ENCODE data around the gene SCARF1. TPM values are rescaled to one million over a fixed set of nuclear protein-coding genes. Genes with fewer than 3 reads are reported as not detected.
A peak's percentile ranks its signal among the peaks of the same experiment; 100 is the strongest.

Gene SCARF1
- total RNA-seq, 1 experiment from 2014 or later, result 2.2 TPM

DNA sequence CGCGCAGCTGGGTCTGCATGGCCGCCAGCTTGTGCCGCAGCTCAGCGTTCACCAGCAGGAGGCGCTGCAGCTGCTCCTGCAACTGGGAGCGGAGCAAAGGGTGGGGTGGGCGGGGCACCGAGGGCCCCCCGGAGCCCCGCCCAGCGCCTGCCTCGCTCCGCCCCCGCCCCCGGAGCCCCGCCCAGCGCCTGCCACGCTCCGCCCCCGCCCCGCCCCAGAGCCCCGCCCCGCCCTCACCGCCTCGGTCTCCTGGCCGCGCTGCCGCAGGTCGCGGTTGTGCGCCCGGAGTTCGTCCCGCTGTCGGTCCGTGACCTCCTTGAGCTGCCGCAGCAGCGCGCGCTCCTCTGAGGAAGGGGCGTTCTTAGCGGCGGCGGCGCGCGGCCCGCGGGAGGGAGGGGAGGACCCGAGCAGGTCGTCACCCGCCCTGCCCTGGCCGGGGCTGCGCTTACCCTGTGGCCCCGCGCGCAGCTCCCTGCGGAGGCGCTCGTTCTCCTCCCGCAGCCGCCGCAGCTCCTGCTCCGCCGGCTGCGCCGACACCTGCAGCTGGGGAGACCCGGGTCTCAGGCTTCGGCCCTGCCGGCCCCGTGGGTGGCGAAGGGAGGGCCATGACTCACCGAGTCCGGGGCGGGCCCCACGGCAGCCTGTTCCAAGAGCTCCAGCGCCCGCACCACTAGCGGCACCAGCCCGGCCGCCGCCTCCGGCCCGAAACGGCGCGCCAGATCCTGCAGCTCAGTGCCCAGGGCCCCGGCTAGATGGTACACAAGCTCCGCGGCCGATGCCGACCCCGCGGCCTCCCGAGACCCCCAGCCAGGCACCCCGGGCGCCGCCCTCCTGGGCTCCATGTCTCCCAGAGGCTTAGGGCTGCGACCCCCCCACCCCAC, 3.7 kb upstream of the SCARF1 start:
- Histone ChIP-seq H4K20me1 (ENCODE audit: insufficient read depth) (peaks cover 23% of the 10 kb centered on the region; the same call in 1 of the 2 replicates), H3K4me1 (replicated peaks; ENCODE audit: insufficient read depth) (peaks cover 31% of the 10 kb centered on the region), H3K36me3 (ENCODE audit: low read depth) (peaks cover 34% of the 10 kb centered on the region), H3K4me3 (peak overlapping the region; percentile 79), H3K27ac (peak overlapping the region; percentile 75), H3K4me2 (peak overlapping the region; percentile 84), H3K9me2 (ENCODE audit: insufficient read depth) (no peaks in the 10 kb centered on the region), H3F3A (ENCODE audit: insufficient read depth, low read depth) (peaks cover 49% of the 10 kb centered on the region), H3K79me2 (ENCODE audit: low read depth) (no peaks in the 10 kb centered on the region), H3K9me3 (ENCODE audit: insufficient read depth, low read depth) (no peaks in the 10 kb centered on the region), H2AFZ (peak overlapping the region; percentile 93), H3K27me3 (ENCODE audit: insufficient read depth, low read depth) (no peaks in the 10 kb centered on the region)
- ChIA-PET POLR2A (ENCODE audit: unreplicated experiment) (interaction anchor here (0.5 to 2.2 kb wide), 16 partner anchors 17 to 474 kb away, joined by 3 to 18 read pairs (median 4); partner anchors contain the start of genes INPP5K and TLCD2), CTCF (interaction anchor here (0.5 to 3.1 kb wide), 9 partner anchors 17 to 591 kb away, joined by 3 to 28 read pairs (median 4); no protein-coding TSS in a partner anchor)
- BruUV-seq (replicated peaks), result no TSS peak
- TF ChIP-seq EZH2 (IDR thresholded peaks at IDR 0.05; ENCODE audit: low read depth), result no peak
- intact Hi-C loops (cut with micrococcal nuclease; ENCODE audit: unreplicated experiment), result loop anchor here (1.0 to 10.0 kb wide), 6 partner anchors 75 to 756 kb away; partner anchors contain the start of genes MNT and OVCA2
- peak; percentile 79 to 98 for DNase-seq

DNA sequence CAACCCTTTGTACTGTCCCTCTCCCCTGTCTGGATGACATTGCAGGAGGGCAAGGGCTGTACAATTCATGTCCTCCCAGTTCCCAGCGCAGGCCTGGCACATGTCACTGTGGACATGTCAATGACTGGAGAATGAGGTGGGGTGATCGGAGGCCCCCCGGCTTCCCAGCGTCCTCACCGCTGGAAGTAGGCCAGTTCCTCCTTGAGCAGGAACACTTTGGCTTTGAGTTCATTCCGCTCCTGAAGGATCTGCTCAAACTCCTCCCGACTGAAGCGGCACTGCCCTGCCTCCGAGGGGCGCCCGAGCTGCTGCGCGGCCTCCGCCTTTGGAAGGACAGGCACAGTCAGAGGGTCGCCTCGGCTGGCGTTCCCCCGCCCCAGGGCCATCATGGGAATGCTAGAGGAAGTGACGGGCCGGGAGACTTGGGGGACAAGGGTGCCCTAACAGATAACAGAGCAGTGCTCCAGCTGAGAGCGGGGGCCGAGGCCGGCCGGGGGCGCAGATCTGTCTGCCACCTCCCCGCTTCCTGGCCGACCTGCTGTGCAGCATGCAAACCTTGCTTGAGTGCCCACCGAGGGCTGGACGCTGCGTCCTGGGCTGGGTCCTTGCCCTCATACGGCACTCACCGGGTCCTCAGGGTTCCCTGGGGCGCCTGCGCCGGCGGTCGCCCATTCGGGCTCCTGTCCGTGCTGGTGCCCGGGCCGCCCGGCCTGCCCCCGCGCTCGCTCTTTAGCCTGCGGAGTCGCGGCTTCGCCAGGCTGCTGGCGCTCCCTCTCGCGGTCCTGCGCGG, 2.8 kb upstream of the SCARF1 start:
- Histone ChIP-seq H3K27ac (no peak overlapping the region), H3K36me3 (ENCODE audit: low read depth) (peaks cover 27% of the 10 kb centered on the region), H2AFZ (peak overlapping the region; percentile 78), H3K9me2 (ENCODE audit: insufficient read depth) (no peaks in the 10 kb centered on the region), H3F3A (ENCODE audit: insufficient read depth, low read depth) (peaks cover 45% of the 10 kb centered on the region), H3K79me2 (ENCODE audit: low read depth) (no peaks in the 10 kb centered on the region), H3K9me3 (ENCODE audit: insufficient read depth, low read depth) (no peaks in the 10 kb centered on the region), H3K27me3 (ENCODE audit: insufficient read depth, low read depth) (no peaks in the 10 kb centered on the region), H3K4me3 (peak overlapping the region; percentile 58), H3K4me1 (replicated peaks; ENCODE audit: insufficient read depth) (peaks cover 36% of the 10 kb centered on the region), H3K4me2 (peak overlapping the region; percentile 84), H4K20me1 (ENCODE audit: insufficient read depth) (peaks cover 23% of the 10 kb centered on the region; the same call in 1 of the 2 replicates)
- no peak for DNase-seq
- BruUV-seq (replicated peaks), result no TSS peak
- TF ChIP-seq EZH2 (IDR thresholded peaks at IDR 0.05; ENCODE audit: low read depth), result no peak
- TF ChIP-seq, protein P1, sequence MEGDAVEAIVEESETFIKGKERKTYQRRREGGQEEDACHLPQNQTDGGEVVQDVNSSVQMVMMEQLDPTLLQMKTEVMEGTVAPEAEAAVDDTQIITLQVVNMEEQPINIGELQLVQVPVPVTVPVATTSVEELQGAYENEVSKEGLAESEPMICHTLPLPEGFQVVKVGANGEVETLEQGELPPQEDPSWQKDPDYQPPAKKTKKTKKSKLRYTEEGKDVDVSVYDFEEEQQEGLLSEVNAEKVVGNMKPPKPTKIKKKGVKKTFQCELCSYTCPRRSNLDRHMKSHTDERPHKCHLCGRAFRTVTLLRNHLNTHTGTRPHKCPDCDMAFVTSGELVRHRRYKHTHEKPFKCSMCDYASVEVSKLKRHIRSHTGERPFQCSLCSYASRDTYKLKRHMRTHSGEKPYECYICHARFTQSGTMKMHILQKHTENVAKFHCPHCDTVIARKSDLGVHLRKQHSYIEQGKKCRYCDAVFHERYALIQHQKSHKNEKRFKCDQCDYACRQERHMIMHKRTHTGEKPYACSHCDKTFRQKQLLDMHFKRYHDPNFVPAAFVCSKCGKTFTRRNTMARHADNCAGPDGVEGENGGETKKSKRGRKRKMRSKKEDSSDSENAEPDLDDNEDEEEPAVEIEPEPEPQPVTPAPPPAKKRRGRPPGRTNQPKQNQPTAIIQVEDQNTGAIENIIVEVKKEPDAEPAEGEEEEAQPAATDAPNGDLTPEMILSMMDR (conservative IDR thresholded peaks at IDR 0.05), result peak; percentile 80; the same call in 1 of the 2 replicates
- CTCF ChIA-PET, result interaction anchor here (0.6 to 3.1 kb wide), 5 partner anchors 58 to 590 kb away, joined by 3 to 28 read pairs (median 4); no protein-coding TSS in a partner anchor
- POLR2A ChIA-PET (ENCODE audit: unreplicated experiment), result interaction anchor here (0.5 to 2.2 kb wide), 10 partner anchors 16 to 259 kb away, joined by 3 to 18 read pairs (median 4); partner anchors contain the start of genes INPP5K and TLCD2
- intact Hi-C loops (cut with micrococcal nuclease; ENCODE audit: unreplicated experiment), result loop anchor here (1.0 to 10.0 kb wide), 6 partner anchors 74 to 756 kb away; partner anchors contain the start of genes MNT and OVCA2

DNA sequence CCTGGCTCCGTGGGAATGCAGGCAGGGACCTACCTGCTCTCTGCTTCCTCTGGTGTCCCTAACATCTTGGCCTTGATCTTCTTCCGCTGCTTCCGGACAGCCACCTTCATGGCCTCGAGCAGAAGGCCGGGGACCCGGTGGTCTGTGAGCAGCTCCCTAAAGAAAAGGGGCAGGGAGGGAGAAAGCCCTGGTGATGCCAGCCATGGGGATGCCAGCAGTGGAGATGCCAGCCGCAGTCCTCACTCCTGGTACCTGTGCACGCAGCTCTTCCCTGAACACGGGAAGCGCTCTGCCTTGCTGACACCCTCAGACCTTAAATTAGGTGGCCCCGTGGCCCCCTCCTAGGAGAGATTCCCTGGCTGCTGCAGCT, 2.3 kb upstream of the SCARF1 start:
- CTCF ChIA-PET, result interaction anchor here (3.1 kb wide), 1 partner anchor 73 kb away, joined by 28 read pairs; no protein-coding TSS in a partner anchor
- POLR2A ChIA-PET (ENCODE audit: unreplicated experiment), result no interaction called here
- TF ChIP-seq, protein P1 (conservative IDR thresholded peaks at IDR 0.05), result no peak
- TF ChIP-seq EZH2 (IDR thresholded peaks at IDR 0.05; ENCODE audit: low read depth), result no peak
- no TSS peak for BruUV-seq (replicated peaks)
- Histone ChIP-seq H2AFZ (no peak overlapping the region; the same call in 1 of the 2 replicates), H3K9me2 (ENCODE audit: insufficient read depth) (no peaks in the 10 kb centered on the region), H3K27me3 (ENCODE audit: insufficient read depth, low read depth) (no peaks in the 10 kb centered on the region), H4K20me1 (ENCODE audit: insufficient read depth) (peaks cover 23% of the 10 kb centered on the region; the same call in 1 of the 2 replicates), H3K27ac (no peak overlapping the region), H3K4me1 (replicated peaks; ENCODE audit: insufficient read depth) (peaks cover 36% of the 10 kb centered on the region), H3F3A (ENCODE audit: insufficient read depth, low read depth) (peaks cover 39% of the 10 kb centered on the region), H3K4me3 (no peak overlapping the region), H3K9me3 (ENCODE audit: insufficient read depth, low read depth) (no peaks in the 10 kb centered on the region), H3K4me2 (peak overlapping the region; percentile 84), H3K36me3 (ENCODE audit: low read depth) (peaks cover 21% of the 10 kb centered on the region), H3K79me2 (ENCODE audit: low read depth) (no peaks in the 10 kb centered on the region)
- intact Hi-C loops (cut with micrococcal nuclease; ENCODE audit: unreplicated experiment), result loop anchor here (1.0 to 10.0 kb wide), 6 partner anchors 73 to 757 kb away; partner anchors contain the start of genes MNT and OVCA2
- DNase-seq, result no peak
